ENCODE results near the gene UNC93B1. TPM values are rescaled to one million over a fixed set of nuclear protein-coding genes. Genes with fewer than 3 reads are reported as not detected.

UNC93B1 gene
- total RNA-seq, 1 experiment from 2014 or later: 26.2 TPM

DNA sequence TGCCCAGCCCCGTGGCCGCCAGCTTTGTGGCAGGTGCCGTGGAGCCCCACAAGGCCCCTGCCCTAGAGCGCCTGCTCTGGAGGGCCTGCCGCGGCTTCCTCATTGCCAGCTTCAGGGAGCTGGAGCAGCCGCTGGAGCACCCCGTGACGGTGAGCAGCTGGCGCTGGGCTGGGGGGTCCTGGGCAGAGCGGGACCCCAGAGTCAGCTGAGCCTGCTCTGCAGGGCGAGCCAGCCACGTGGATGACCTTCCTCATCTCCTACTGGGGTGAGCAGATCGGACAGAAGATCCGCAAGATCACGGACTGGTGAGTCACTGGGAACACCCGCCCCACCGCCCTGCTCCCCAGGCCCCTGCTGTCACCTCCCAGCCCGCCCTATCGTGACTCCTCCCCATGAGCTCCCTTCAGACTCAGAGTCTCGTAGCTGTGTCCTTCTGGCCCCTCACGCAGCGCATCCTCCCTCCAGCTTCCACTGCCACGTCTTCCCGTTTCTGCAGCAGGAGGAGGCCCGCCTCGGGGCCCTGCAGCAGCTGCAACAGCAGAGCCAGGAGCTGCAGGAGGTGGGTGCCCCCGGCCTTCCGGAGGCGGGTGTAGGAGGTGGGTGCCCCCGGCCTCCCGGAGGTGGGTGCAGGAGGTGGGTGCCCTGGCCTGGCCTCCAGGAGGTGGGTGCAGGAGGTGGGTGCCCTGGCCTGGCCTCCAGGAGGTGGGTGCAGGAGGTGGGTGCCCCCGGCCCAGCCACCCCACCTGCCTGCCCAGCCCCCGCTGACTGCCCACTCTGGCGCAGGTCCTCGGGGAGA lies 39.6 kb upstream of the UNC93B1 start:
- Histone ChIP-seq H3K36me3 (replicated peaks; ENCODE audit: control insufficient read depth, insufficient read depth, low read length) (no peaks in the 10 kb centered on the region), H3K27me3 (ENCODE audit: control insufficient read depth, insufficient read depth, low read length) (no peaks in the 10 kb centered on the region), H3K4me3 (ENCODE audit: insufficient read depth, low read depth, low read length) (no peak overlapping the region)
- DNase-seq: peak; percentile 78

DNA sequence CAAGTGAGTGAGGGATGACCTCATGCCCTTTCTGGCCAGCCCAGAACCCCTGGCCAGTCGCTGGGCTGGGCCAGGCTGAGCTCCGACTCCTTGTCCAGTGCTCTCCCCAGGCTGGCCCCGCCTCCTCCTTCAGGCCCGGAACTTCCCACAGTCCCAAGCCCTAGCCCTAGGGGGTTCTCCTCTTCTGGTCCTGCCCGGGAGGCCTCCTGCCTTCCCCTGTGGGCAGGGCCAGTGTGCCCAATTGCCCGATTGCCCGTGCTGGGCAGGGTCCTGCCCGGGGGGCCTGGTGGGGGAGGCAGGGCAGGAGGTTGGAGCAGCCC lies 39.1 kb upstream of the UNC93B1 start:
- peak; percentile 67 for DNase-seq
- Histone ChIP-seq H3K27me3 (ENCODE audit: control insufficient read depth, insufficient read depth, low read length) (no peaks in the 10 kb centered on the region), H3K36me3 (replicated peaks; ENCODE audit: control insufficient read depth, insufficient read depth, low read length) (no peaks in the 10 kb centered on the region), H3K4me3 (ENCODE audit: insufficient read depth, low read depth, low read length) (no peak overlapping the region)

DNA sequence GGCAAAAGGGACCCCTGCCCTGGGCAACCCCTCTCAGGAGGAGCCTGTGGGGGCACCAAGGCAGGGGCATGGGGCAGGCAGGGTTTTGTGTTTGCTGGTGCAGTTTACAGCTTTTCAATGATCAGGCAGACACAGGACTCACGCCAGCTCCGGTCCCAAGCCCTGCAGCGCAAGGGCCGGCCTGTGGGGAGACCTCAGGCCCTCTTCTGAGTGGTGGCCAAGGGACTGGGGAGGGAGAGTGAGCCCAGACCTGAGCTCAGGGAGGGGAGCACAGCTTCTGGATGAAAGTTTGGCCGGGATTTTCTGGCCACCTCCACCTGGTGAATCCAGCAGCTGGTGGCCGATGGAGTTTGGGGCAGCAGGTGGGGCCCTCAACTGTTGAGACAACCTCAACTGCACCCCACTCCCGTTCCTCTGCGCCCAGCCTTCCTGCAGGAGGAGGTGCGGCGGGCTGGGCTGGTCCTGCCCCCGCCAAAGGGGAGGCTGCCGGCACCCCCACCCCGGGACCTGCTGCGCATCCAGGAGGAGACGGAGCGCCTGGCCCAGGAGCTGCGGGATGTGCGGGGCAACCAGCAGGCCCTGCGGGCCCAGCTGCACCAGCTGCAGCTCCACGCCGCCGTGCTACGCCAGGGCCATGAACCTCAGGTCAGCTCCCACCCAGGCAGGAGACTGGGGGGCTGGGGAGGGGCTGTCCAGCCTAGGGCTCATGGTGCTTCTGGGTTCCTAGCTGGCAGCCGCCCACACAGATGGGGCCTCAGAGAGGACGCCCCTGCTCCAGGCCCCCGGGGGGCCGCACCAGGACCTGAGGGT lies 38.5 kb upstream of the UNC93B1 start:
- Histone ChIP-seq H3K36me3 (replicated peaks; ENCODE audit: control insufficient read depth, insufficient read depth, low read length) (no peaks in the 10 kb centered on the region), H3K27me3 (ENCODE audit: control insufficient read depth, insufficient read depth, low read length) (no peaks in the 10 kb centered on the region), H3K4me3 (ENCODE audit: insufficient read depth, low read depth, low read length) (no peak overlapping the region)
- peak; percentile 74 for DNase-seq

DNA sequence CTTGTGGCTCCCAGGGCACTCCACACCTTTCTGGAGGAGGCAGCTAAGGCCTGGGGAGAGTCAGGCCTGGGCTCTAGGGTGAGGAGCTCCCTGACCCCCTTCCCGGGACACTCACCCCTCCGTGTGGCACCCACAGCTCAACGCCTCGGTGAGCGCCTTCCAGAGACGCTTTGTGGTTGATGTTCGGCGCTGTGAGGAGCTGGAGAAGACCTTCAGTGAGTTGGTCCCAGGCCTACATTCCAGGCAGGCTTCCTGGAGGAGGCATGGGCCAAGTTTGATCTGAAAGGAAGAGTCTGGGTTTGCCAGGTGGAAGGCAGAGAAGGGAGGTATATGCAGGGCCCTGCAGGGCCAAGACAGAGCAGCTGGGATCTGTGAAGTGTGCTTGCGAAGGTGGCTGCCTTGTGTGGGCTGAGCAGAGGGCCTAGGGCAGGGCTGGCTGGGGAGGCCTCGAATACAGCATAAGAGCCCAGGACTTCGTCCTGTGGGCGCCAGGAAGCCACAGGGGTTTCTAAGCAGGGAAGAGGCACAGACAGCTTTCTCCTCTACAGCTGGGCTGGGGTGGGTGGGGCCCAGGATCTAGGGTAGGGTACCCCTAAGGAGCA lies 37.8 kb upstream of the UNC93B1 start:
- DNase-seq: peak; percentile 71
- no peak overlapping the region for H3K4me3 ChIP-seq (ENCODE audit: insufficient read depth, low read depth, low read length)
- H3K36me3 ChIP-seq (replicated peaks; ENCODE audit: control insufficient read depth, insufficient read depth, low read length): no peaks in the 10 kb centered on the region
- H3K27me3 ChIP-seq (ENCODE audit: control insufficient read depth, insufficient read depth, low read length): no peaks in the 10 kb centered on the region

DNA sequence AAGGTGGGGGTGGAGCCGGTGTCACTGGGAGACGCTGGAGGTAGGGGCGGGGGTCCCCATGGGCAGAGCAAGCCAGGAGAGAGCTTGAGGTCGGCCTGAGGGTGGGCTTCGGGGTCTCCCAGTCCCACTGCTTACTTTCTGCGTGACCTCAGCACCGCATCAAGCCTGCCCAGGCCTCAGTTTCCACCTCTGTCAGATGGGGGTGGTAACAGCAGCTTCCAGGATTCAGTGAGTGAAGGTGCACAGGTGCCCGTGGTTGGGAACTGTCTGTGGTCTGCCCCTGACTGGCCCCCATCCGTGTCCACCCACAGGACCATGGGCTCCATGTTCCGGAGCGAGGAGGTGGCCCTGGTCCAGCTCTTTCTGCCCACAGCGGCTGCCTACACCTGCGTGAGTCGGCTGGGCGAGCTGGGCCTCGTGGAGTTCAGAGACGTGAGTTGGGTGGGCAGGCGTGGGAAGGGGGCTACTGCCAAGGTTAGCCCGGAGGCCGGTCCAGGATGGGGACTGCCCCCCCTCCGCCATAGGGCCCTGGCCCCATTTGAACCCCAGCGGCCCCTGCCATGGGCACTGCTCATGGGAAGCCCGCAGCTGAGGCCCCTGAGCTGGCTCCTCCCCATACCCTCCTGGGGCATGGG lies 37.2 kb upstream of the UNC93B1 start:
- H3K36me3 ChIP-seq (replicated peaks; ENCODE audit: control insufficient read depth, insufficient read depth, low read length): no peaks in the 10 kb centered on the region
- no peaks in the 10 kb centered on the region for H3K27me3 ChIP-seq (ENCODE audit: control insufficient read depth, insufficient read depth, low read length)
- no peak overlapping the region for H3K4me3 ChIP-seq (ENCODE audit: insufficient read depth, low read depth, low read length)
- peak; percentile 71 for DNase-seq

DNA sequence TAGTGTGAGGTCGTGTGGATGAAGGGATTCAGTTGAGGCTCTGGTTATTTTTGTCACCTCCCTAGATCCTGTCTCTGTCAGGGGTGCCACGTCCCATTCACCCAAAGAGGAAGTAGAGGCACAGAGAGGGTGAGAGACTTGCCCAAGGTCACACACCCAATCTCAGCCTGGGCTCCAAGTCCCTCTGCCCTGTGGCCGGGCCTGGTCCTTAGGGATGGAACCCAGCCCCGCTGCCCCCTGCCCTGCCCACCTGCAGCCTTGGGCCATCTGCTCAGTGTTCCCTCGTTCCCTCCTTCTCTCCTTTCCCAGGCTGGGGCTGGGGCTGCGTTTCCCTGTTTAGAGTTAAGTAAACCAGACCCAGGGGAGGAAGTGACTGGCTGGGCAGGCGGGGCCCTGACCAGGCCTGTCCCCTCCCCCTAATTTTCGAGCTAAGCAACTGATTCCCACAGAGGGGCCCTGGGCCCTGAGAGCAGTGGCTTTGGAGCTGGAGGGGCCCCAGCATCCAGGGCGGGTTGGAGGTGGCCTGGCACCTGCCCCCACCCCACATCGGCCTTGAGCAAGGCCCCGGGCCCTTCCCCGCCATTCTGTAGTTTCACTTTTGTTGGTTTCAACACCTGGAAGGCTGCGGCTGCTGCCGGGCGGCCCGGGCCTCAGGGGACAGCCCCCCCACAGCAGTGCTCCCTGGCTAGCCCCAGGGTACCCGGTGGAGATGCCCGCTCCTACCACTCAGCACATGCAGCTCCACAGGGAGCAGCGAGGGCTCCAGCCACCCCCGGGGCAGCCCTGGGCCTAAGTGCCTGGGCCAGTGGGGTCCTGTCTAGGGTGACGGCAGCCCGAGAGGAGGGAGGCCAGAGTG lies 36.4 kb upstream of the UNC93B1 start:
- DNase-seq: peak; percentile 91
- Histone ChIP-seq H3K36me3 (replicated peaks; ENCODE audit: control insufficient read depth, insufficient read depth, low read length) (no peaks in the 10 kb centered on the region; the same call in 1 of the 2 replicates), H3K27me3 (ENCODE audit: control insufficient read depth, insufficient read depth, low read length) (no peaks in the 10 kb centered on the region), H3K4me3 (ENCODE audit: insufficient read depth, low read depth, low read length) (no peak overlapping the region)

DNA sequence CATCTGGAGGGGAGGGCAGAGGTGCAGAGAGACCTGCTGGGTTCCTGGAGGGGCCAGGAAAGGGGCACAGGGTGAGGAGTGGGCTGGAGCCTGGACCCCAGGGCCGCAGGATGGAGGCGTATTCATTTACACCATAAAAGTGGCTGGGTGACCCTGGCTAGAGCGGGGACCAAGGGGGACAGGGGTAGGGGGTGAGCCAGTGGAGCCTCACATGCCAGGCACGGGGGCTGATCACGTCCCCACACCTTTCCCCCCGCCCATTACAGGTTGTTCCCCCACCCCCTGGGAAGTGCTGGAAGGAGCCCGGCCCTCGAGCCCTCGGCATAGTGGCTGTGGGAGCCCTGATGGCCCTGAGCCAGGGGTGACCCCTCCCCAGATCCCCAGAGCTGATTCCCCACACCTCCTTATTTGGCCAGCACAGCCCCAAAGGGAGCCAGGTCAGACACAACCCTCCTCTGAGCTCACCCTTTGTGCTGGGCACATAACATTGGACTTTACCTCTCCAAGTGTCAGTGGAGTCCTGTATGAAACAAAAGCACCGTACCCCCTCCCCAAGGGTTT lies 35.7 kb upstream of the UNC93B1 start:
- no peaks in the 10 kb centered on the region; the same call in 1 of the 2 replicates for H3K36me3 ChIP-seq (replicated peaks; ENCODE audit: control insufficient read depth, insufficient read depth, low read length)
- DNase-seq: peak; percentile 84
- peak overlapping the region; percentile 68 for H3K4me3 ChIP-seq (ENCODE audit: insufficient read depth, low read depth, low read length)
- H3K27me3 ChIP-seq (ENCODE audit: control insufficient read depth, insufficient read depth, low read length): no peaks in the 10 kb centered on the region

DNA sequence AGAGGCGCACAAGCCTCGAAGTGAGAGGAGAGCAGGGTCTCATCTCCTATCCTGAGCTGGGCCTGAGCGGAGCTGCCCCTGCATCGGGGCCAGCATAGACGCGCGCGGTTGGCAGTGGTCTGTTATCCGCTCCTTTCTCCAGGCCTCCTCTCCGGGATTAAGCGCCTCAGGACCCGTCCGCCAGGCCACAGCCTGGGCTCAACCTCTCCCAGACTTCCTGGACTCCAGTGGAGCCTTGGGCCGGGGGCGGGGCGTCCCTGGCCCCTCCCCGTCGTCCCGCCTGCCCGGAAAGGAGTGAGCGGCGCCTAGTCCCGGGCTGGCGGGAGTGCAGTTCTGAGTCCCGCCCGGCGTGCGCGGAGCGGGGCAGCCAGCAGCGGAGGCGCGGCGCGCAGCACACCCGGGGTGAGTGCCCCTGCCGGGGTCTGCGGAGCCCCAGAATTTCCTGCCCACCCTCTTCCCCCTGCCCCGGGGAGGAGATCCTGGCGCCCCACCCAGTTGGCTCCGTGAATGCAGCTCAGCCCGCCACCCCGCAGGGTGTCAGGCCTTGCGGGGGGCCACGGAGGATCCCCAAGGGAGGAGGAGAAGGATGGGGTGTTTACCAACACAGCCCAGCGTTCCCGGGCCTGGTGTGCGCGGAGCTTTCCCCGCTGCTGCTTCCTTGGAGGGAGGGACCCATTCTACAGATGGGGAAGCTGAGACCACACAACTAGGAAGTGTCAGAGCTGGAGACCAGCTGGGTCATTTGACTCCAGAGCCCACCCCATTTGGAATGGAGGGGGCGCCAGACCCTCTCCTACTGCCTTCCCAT lies 35.0 kb upstream of the UNC93B1 start, which contains the start of gene TCIRG1:
Gene TCIRG1 (plus strand): TSS at position 308 of the 808 bp plus-strand sequence. CDS start 2,247 bp downstream, outside the sequence.
- peak; percentile 98 for DNase-seq
- Histone ChIP-seq H3K4me3 (ENCODE audit: insufficient read depth, low read depth, low read length) (peak within 1 kb of the TSS; percentile 68), H3K36me3 (replicated peaks; ENCODE audit: control insufficient read depth, insufficient read depth, low read length) (peaks cover 4% of the 10 kb centered on the region), H3K27me3 (ENCODE audit: control insufficient read depth, insufficient read depth, low read length) (no peaks in the 10 kb centered on the region)

DNA sequence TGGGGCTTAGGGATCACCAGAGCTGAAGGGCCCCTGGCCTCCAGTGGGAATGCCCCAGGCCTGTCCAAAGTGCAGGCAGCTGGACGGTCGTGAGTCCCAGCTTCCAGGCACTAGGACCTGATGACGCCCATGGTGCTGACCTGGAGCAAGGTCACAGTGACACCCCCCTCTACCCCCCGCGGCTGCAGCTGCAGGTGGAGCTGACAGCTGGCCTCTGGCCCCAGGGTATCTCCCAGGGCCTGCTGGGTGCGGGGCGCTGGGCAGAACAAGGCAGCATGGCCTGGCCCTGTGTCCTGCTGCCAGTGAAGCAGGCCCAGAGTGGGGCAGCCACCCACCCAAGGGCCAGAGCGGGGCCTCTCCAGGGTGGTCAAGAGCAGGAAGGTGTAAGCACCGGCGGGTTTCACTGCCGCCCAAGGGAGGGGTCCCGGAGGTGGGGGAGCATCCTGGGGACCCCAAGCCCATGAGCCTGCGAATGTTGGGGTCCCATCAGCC lies 34.4 kb upstream of the UNC93B1 start:
- Histone ChIP-seq H3K27me3 (ENCODE audit: control insufficient read depth, insufficient read depth, low read length) (no peaks in the 10 kb centered on the region), H3K4me3 (ENCODE audit: insufficient read depth, low read depth, low read length) (peak overlapping the region; percentile 68), H3K36me3 (replicated peaks; ENCODE audit: control insufficient read depth, insufficient read depth, low read length) (peaks cover 9% of the 10 kb centered on the region)
- peak; percentile 79 for DNase-seq

DNA sequence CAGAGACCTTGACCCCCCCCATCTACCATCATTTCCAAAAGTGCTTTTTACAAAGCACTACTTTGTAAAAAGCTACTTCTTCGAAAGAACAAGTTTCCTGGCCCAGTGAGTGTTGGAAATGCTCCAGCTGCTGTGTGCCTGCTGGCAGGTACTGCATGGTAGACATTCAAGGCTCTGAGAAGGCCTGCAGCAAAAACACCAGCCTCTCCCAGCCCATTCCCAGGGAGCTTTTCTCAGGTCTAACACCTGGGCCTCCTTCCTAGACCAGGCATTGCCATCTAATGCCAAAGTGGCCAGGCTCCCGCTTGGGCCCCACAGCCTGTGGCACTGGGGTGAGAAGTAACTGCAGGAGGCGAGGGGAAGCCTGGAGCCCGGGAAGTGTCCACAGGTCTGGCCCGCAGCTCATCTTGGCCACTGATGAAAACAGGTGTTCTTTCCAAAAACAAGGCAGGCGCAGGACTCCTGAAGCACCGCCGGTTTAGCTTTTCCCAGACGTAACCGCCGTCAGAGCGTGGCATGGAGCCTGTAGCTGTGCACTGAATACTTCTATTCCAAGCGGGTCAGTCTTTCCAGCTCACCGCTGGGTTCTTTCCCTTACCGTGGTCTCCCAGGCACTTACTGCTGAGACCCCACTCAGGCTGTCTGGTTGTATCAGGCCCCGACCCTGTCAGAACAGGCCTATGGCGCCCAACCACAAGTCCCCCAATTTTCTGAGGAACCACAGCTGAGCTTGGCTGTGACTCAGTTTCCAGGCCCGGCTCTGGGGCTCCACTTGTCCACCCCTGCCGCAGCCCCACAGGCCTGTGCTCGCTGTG lies 33.7 kb upstream of the UNC93B1 start:
- no peaks in the 10 kb centered on the region for H3K27me3 ChIP-seq (ENCODE audit: control insufficient read depth, insufficient read depth, low read length)
- no peak for DNase-seq
- H3K36me3 ChIP-seq (replicated peaks; ENCODE audit: control insufficient read depth, insufficient read depth, low read length): peaks cover 13% of the 10 kb centered on the region
- no peak overlapping the region for H3K4me3 ChIP-seq (ENCODE audit: insufficient read depth, low read depth, low read length)

DNA sequence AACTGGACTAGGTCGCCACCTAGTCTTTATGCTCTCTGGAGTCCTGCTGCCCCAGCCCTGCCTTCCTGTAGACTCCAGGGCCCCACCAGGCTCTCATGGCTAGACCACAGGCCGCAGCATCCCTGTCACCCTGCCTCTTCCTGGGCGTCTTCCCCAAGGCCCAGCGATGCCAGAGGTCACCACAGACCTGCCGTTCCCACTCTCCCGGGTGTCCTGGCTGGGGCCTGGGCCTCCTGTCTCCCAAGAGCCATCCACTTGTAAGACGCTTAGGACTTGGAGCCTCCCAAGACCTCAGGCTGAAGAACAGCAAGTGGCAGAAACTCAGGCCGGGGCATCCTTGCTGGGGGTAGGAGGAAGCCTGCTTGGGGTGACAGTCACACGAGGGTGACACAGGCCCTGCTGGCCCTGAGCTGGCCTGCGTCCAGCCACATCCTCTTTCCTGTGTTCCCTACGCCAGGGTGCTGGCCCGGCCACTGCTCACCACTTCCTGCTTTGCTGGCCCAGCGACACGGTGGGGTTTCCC lies 32.9 kb upstream of the UNC93B1 start:
- H3K4me3 ChIP-seq (ENCODE audit: insufficient read depth, low read depth, low read length): no peak overlapping the region
- no peaks in the 10 kb centered on the region for H3K27me3 ChIP-seq (ENCODE audit: control insufficient read depth, insufficient read depth, low read length)
- DNase-seq: no peak
- H3K36me3 ChIP-seq (replicated peaks; ENCODE audit: control insufficient read depth, insufficient read depth, low read length): peaks cover 18% of the 10 kb centered on the region

DNA sequence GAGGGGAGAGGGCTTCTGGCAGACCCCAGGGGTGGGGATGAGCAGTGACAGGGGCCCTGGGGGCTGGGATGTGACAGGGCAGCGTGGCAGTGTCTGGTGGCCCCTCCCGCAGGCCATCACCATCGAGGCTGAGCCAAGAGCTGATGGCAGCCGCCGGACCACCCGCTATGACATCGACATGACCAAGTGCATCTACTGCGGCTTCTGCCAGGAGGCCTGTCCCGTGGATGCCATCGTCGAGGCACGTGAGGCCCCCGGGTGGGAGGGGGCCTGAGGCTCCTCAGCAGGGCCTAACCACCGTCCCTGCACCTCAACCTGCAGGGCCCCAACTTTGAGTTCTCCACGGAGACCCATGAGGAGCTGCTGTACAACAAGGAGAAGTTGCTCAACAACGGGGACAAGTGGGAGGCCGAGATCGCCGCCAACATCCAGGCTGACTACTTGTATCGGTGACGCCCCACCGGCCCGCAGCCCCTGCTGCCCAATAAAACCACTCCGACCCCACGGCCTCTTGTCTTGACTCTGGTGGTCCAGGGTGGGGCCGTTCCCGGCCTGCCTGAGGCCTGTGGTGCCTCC lies 32.3 kb upstream of the UNC93B1 start:
- DNase-seq: no peak
- peaks cover 18% of the 10 kb centered on the region for H3K36me3 ChIP-seq (replicated peaks; ENCODE audit: control insufficient read depth, insufficient read depth, low read length)
- no peaks in the 10 kb centered on the region for H3K27me3 ChIP-seq (ENCODE audit: control insufficient read depth, insufficient read depth, low read length)

More for the DNA sequence above, 32.3 kb upstream of the UNC93B1 start:
- H3K4me3 ChIP-seq (ENCODE audit: insufficient read depth, low read depth, low read length): no peak overlapping the region
